H1 (cell line): ENCODE measurements around the gene GSTA2. TPM values are rescaled to one million over a fixed set of nuclear protein-coding genes. Genes with fewer than 3 reads are reported as not detected.

Experiments
- polyA plus RNA-seq, 7 experiments: library from polyadenylated mRNA; depleted of rRNA in 3 of 7; stranded (reverse) in 5 of 7; unstranded in 2 of 7; fragments of >200 nt in 5 of 7; fragments of 200-250 nt in 2 of 7; gene quantifications; 1 replicate in 5 of 7; 2 replicates in 1 of 7; 4 replicates in 1 of 7; pipeline versions ENCODE4 v1.2.1 to v1.2.3, GENCODE V29; 2011 to 2013; ENCODE audit warnings: missing spikeins in 2 of 7, mixed read lengths in 2 of 7
- total RNA-seq: library from RNA; stranded (reverse); fragmentation: NEBNext Ultra II Directional; extraction: Animal tissue kit (Norgen Biotek cat#: 25700); gene quantifications from 2 replicates; pipeline ENCODE4 v1.2.1, GENCODE V29; 2021

Gene GSTA2
- total and polyA plus RNA-seq, 2 of the 8 experiments (the other 6 are each of a cell fraction or from before 2014, with no cell fraction given) = 0.05 TPM; not detected in 1

Other genes starting within 250 kb of the GSTA2 start
- gene TRAM2, start 186.4 kb downstream of the GSTA2 start, total RNA-seq = 21.4 and 21.6 TPM in 2 replicates
- 8.5 and 9.0 TPM in 2 replicates for gene TRAM2, start 186.4 kb downstream of the GSTA2 start, polyA plus RNA-seq (2011; rRNA removed)
- 11.2 and 12.5 TPM in 2 replicates for gene TMEM14A, start 92.4 kb downstream of the GSTA2 start, total RNA-seq
- 8.9 and 11.1 TPM in 2 replicates for gene TMEM14A, start 92.4 kb downstream of the GSTA2 start, polyA plus RNA-seq (2011; rRNA removed)
- not detected in 2 replicates for gene GSTA1, start 40.3 kb upstream of the GSTA2 start, total RNA-seq
- 0.08 TPM in 1 of 2 replicates, not detected in the other for gene GSTA1, start 40.3 kb upstream of the GSTA2 start, polyA plus RNA-seq (2011; rRNA removed)
- gene GSTA5, start 77.3 kb upstream of the GSTA2 start, total RNA-seq = not detected in 2 replicates
- gene GSTA5, start 77.3 kb upstream of the GSTA2 start, polyA plus RNA-seq (2011; rRNA removed) = not detected in 2 replicates
- not detected in 2 replicates for gene GSTA3, start 146.2 kb upstream of the GSTA2 start, total RNA-seq
- not detected in 2 replicates for gene GSTA3, start 146.2 kb upstream of the GSTA2 start, polyA plus RNA-seq (2011; rRNA removed)
- gene GSTA4, start 231.8 kb upstream of the GSTA2 start, total RNA-seq = 13.2 and 13.9 TPM in 2 replicates
- gene GSTA4, start 231.8 kb upstream of the GSTA2 start, polyA plus RNA-seq (2011; rRNA removed) = 12.6 and 21.6 TPM in 2 replicates